Neural crest cell (in vitro differentiated cells): ENCODE results near the gene NLRP3. TPM values are rescaled to one million over a fixed set of nuclear protein-coding genes. Genes with fewer than 3 reads are reported as not detected.
"Not testable (repeated sequence)": the region's sequence is repeated elsewhere in the genome, so short reads cannot be mapped to it uniquely, and the experiment has no call there.

Experiments
- DNase-seq: peaks from one replicate; pipeline ENCODE4 v3.0.0; 2021; ENCODE audit warnings: low read depth, mixed read lengths, low spot score
- H3K27ac Mint-ChIP-seq: one replicate; pipeline ENCODE4 v1.8.0; 2021; ENCODE audit warnings: mild to moderate bottlenecking, mixed read lengths; ENCODE audit not compliant: unreplicated experiment
- H3K27me3 Mint-ChIP-seq: 2 replicates; pipeline ENCODE4 v1.8.0; 2021; ENCODE audit warnings: low read depth, mild to moderate bottlenecking, mixed read lengths
- H3K36me3 Mint-ChIP-seq: 2 replicates; pipeline ENCODE4 v1.8.0; 2021; ENCODE audit warnings: low read depth, mild to moderate bottlenecking, mixed read lengths
- H3K4me1 Mint-ChIP-seq: 2 replicates; pipeline ENCODE4 v1.8.0; 2021; ENCODE audit warnings: mixed read lengths
- H3K4me3 Mint-ChIP-seq: one replicate; pipeline ENCODE4 v1.8.0; 2021; ENCODE audit warnings: mild to moderate bottlenecking, mixed read lengths
- H3K9me3 Mint-ChIP-seq: 2 replicates; pipeline ENCODE4 v1.8.0; 2021; ENCODE audit warnings: mixed read lengths
- CTCF ChIP-seq: fragments of 200-600 bp; sonication (generic); conservative IDR thresholded peaks from 2 replicates; pipeline ENCODE4 v1.5.0; 2021; ENCODE audit warnings: antibody characterized with exemption, mild to moderate bottlenecking
- total RNA-seq: library from RNA; stranded (reverse); gene quantifications from 2 replicates; pipeline ENCODE4 v1.2.1, GENCODE V29; 2021

Gene NLRP3
- total RNA-seq, 1 donor from 2014 or later = 0.07 TPM

GRCh38 chr1:247387565-247387964 lies 28.4 kb upstream of the NLRP3 start:
- Mint-ChIP-seq H3K9me3 (no peaks in the 10 kb centered on the region), H3K4me1 (peaks cover 26% of the 10 kb centered on the region), H3K27ac (no peak overlapping the region), H3K36me3 (no peaks in the 10 kb centered on the region), H3K4me3 (no peak overlapping the region), H3K27me3 (peaks cover 7% of the 10 kb centered on the region)
- no peak for TF ChIP-seq CTCF
- no peak for DNase-seq

- no peaks in the 10 kb centered on the region for H3K9me3 Mint-ChIP-seq
- peak; percentile 77 for DNase-seq
- peaks cover 15% of the 10 kb centered on the region for H3K4me1 Mint-ChIP-seq
- peaks cover 7% of the 10 kb centered on the region for H3K27me3 Mint-ChIP-seq
- TF ChIP-seq CTCF = peak; percentile 89
- no peak overlapping the region for H3K4me3 Mint-ChIP-seq
- no peaks in the 10 kb centered on the region for H3K36me3 Mint-ChIP-seq
- no peak overlapping the region for H3K27ac Mint-ChIP-seq
Measured at GRCh38 chr1:247390116-247390791, 25.7 kb upstream of the NLRP3 start.

- TF ChIP-seq CTCF = no peak
- H3K4me3 Mint-ChIP-seq = no peak overlapping the region
- peaks cover 14% of the 10 kb centered on the region for H3K4me1 Mint-ChIP-seq
- H3K9me3 Mint-ChIP-seq = no peaks in the 10 kb centered on the region
- peaks cover 7% of the 10 kb centered on the region for H3K27me3 Mint-ChIP-seq
- DNase-seq = no peak
- no peaks in the 10 kb centered on the region for H3K36me3 Mint-ChIP-seq
- no peak overlapping the region for H3K27ac Mint-ChIP-seq
Measured at GRCh38 chr1:247390996-247391395, 25.0 kb upstream of the NLRP3 start.

- no peak for TF ChIP-seq CTCF
- no peak for DNase-seq
- H3K36me3 Mint-ChIP-seq = no peaks in the 10 kb centered on the region
- H3K4me3 Mint-ChIP-seq = no peak overlapping the region
- H3K27me3 Mint-ChIP-seq = peaks cover 7% of the 10 kb centered on the region
- H3K4me1 Mint-ChIP-seq = peaks cover 11% of the 10 kb centered on the region
- H3K9me3 Mint-ChIP-seq = no peaks in the 10 kb centered on the region
- H3K27ac Mint-ChIP-seq = no peak overlapping the region
Measured at GRCh38 chr1:247392088-247392487, 23.9 kb upstream of the NLRP3 start.

GRCh38 chr1:247395075-247395474 lies 20.9 kb upstream of the NLRP3 start:
- not testable (repeated sequence) for H3K36me3 Mint-ChIP-seq, H3K9me3 Mint-ChIP-seq, H3K4me1 Mint-ChIP-seq, H3K27me3 Mint-ChIP-seq, H3K27ac Mint-ChIP-seq, H3K4me3 Mint-ChIP-seq, DNase-seq

- Mint-ChIP-seq H3K27me3 (peaks cover 3% of the 10 kb centered on the region), H3K4me1 (no peaks in the 10 kb centered on the region), H3K9me3 (peaks cover 1% of the 10 kb centered on the region), H3K27ac (no peak overlapping the region), H3K4me3 (no peak overlapping the region), H3K36me3 (no peaks in the 10 kb centered on the region)
- no peak for DNase-seq
- TF ChIP-seq CTCF = no peak
Measured at GRCh38 chr1:247400685-247401084, 15.3 kb upstream of the NLRP3 start.
